Fibroblast of lung (primary cell): ENCODE results near the gene SRRD. TPM values are rescaled to one million over a fixed set of nuclear protein-coding genes. Genes with fewer than 3 reads are reported as not detected.

ENCODE experiments used
- DNase-seq, 2 donors: peaks; one replicate each; pipeline versions ENCODE4 v3.0.0 to v3.0.0-alpha.2; 2010; ENCODE audit warnings: low read depth in 2 of 2
- H2AFZ ChIP-seq: 2 replicates; pipeline ENCODE4 v1.5.1; 2012; ENCODE audit warnings: low read length, control low read depth, inconsistent platforms
- H3K27ac ChIP-seq: 2 replicates; pipeline ENCODE4 v1.5.1; 2011; ENCODE audit warnings: low read length, control low read depth; ENCODE audit not compliant: insufficient read depth
- H3K27me3 ChIP-seq: 2 replicates; pipeline ENCODE4 v1.5.1; 2011; ENCODE audit warnings: mild to moderate bottlenecking, low read length; ENCODE audit not compliant: control insufficient read depth, insufficient read depth
- H3K36me3 ChIP-seq: 2 replicates; pipeline ENCODE4 v1.5.1; 2011; ENCODE audit warnings: low read length; ENCODE audit not compliant: control insufficient read depth, insufficient read depth
- H3K4me1 ChIP-seq: 2 replicates; pipeline ENCODE4 v1.5.1; 2011; ENCODE audit warnings: low read length; ENCODE audit not compliant: control insufficient read depth, insufficient read depth; ENCODE audit errors: extremely low read depth
- H3K4me2 ChIP-seq: 2 replicates; pipeline ENCODE4 v1.5.1; 2011; ENCODE audit warnings: low read length, control low read depth; ENCODE audit not compliant: insufficient read depth; ENCODE audit errors: extremely low read depth
- H3K4me3 ChIP-seq, 4 experiments: fragments of 200-600 bp in 1 of 4; sonication (generic) in 1 of 4; replicated peaks in 1 of 4; 2 replicates each; pipeline ENCODE4 v1.5.1; 2011 to 2016; ENCODE audit warnings: low read length in 4 of 4, low read depth in 3 of 4, mild to moderate bottlenecking in 3 of 4, control low read depth in 2 of 4, inconsistent platforms in 1 of 4, mixed read lengths in 1 of 4; ENCODE audit not compliant: insufficient read depth in 1 of 4; ENCODE audit errors: control extremely low read depth in 1 of 4
- H3K79me2 ChIP-seq: 2 replicates; pipeline ENCODE4 v1.5.1; 2012; ENCODE audit warnings: mild to moderate bottlenecking, low read length, inconsistent platforms; ENCODE audit not compliant: control insufficient read depth, insufficient read depth
- H3K9ac ChIP-seq: 2 replicates; pipeline ENCODE4 v1.5.1; 2011; ENCODE audit warnings: mild to moderate bottlenecking, low read length, control low read depth; ENCODE audit not compliant: insufficient read depth
- H3K9me3 ChIP-seq: 2 replicates; pipeline ENCODE4 v1.5.1; 2012; ENCODE audit warnings: low read depth, low read length; ENCODE audit not compliant: control insufficient read depth, insufficient read depth
- H4K20me1 ChIP-seq: 2 replicates; pipeline ENCODE4 v1.5.1; 2011; ENCODE audit warnings: low read length; ENCODE audit not compliant: control insufficient read depth, insufficient read depth; ENCODE audit errors: extremely low read depth
- CTCF ChIP-seq, 2 donors: IDR thresholded peaks in 1 of 2; conservative IDR thresholded peaks in 1 of 2; 1 replicate in 1 of 2; 2 replicates in 1 of 2; pipeline ENCODE4 v1.5.1; 2011 to 2012; ENCODE audit warnings: low read length in 2 of 2, control low read depth in 1 of 2, inconsistent platforms in 1 of 2, low read depth in 1 of 2, mild to moderate bottlenecking in 1 of 2
- EZH2 ChIP-seq: IDR thresholded peaks from 2 replicates; pipeline ENCODE4 v1.5.1; 2012; ENCODE audit warnings: low read length, control low read depth, mild to moderate bottlenecking; ENCODE audit errors: missing control alignments
- polyA plus RNA-seq, 2 donors: library from polyadenylated mRNA; depleted of rRNA in 1 of 2; stranded (reverse) in 1 of 2; unstranded in 1 of 2; fragments of >200 nt; gene quantifications; 2 replicates each; pipeline ENCODE4 v1.2.1, GENCODE V29; 2011 to 2012; ENCODE audit warnings: missing spikeins in 1 of 2
- total RNA-seq: library from RNA; depleted of rRNA; stranded (reverse); fragments of >200 nt; gene quantifications from 2 replicates; pipeline ENCODE4 v1.2.1, GENCODE V29; 2014

SRRD gene
- total and polyA plus RNA-seq, 2 donors (not counting 1 experiment from before 2014, with no cell fraction given), result 7.9 to 30.0 TPM

DNA sequence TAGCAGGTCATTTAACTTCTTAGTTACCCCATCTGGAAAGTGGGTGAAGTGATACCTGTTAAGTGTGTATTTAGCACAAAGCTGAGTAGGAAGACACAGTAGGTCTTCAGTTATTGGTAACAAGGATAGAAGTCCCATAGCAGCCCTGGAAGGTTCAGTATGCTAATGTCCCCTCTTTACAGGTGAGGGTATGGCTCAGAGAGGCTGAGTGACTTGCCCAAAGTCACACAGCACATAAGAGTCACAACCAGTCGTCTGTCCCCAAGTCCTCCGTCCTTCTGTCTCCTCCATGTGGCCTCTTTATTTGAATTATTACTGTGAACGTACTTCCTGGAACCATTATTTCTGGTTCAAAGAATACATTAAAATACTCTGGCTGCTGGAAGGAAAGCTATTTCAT, 44.1 kb upstream of the SRRD start:
- TF ChIP-seq CTCF (conservative IDR thresholded peaks at IDR 0.05 in 1 of 2, IDR thresholded peaks at IDR 0.05 in 1 of 2; ENCODE audit: low read depth in 1 of 2, low read length in 2 of 2), result no peak
- TF ChIP-seq EZH2, result no peak
- H3K36me3 ChIP-seq, result no peaks in the 10 kb centered on the region
- H4K20me1 ChIP-seq, result no peaks in the 10 kb centered on the region
- H3K79me2 ChIP-seq, result no peaks in the 10 kb centered on the region
- H2AFZ ChIP-seq, result no peak overlapping the region
- no peak overlapping the region for H3K4me2 ChIP-seq
- H3K4me3 ChIP-seq, result no peak overlapping the region
- H3K4me1 ChIP-seq, result no peaks in the 10 kb centered on the region
- no peak for DNase-seq
- no peaks in the 10 kb centered on the region for H3K27me3 ChIP-seq
- no peak overlapping the region for H3K9ac ChIP-seq
- no peaks in the 10 kb centered on the region for H3K9me3 ChIP-seq
- no peak overlapping the region for H3K27ac ChIP-seq

- no peaks in the 10 kb centered on the region for H3K9me3 ChIP-seq
- DNase-seq, result no peak
- no peak for TF ChIP-seq EZH2
- TF ChIP-seq CTCF (conservative IDR thresholded peaks at IDR 0.05 in 1 of 2, IDR thresholded peaks at IDR 0.05 in 1 of 2; ENCODE audit: low read depth in 1 of 2, low read length in 2 of 2), result no peak
- no peak overlapping the region for H3K9ac ChIP-seq
- H3K27me3 ChIP-seq, result no peaks in the 10 kb centered on the region
- no peaks in the 10 kb centered on the region for H3K79me2 ChIP-seq
- no peaks in the 10 kb centered on the region for H3K4me1 ChIP-seq
- H3K36me3 ChIP-seq, result no peaks in the 10 kb centered on the region
- no peak overlapping the region for H3K4me2 ChIP-seq
- no peak overlapping the region for H3K27ac ChIP-seq
- H2AFZ ChIP-seq, result no peak overlapping the region
- no peaks in the 10 kb centered on the region for H4K20me1 ChIP-seq
- no peak overlapping the region for H3K4me3 ChIP-seq
These were observed 41.5 kb upstream of the SRRD start for GRCh38 chr22:26442086-26442756.

- H3K27ac ChIP-seq, result no peak overlapping the region
- H3K4me1 ChIP-seq, result no peaks in the 10 kb centered on the region
- no peak overlapping the region for H3K9ac ChIP-seq
- H4K20me1 ChIP-seq, result no peaks in the 10 kb centered on the region
- H3K27me3 ChIP-seq, result no peaks in the 10 kb centered on the region
- no peak overlapping the region for H3K4me2 ChIP-seq
- H3K4me3 ChIP-seq, result no peak overlapping the region
- no peak overlapping the region for H2AFZ ChIP-seq
- no peak for TF ChIP-seq EZH2
- no peak for TF ChIP-seq CTCF (conservative IDR thresholded peaks at IDR 0.05 in 1 of 2, IDR thresholded peaks at IDR 0.05 in 1 of 2; ENCODE audit: low read depth in 1 of 2, low read length in 2 of 2)
- no peaks in the 10 kb centered on the region for H3K9me3 ChIP-seq
- H3K36me3 ChIP-seq, result no peaks in the 10 kb centered on the region
- H3K79me2 ChIP-seq, result no peaks in the 10 kb centered on the region
- no peak for DNase-seq
These were observed 39.6 kb upstream of the SRRD start for GRCh38 chr22:26443901-26444690.
